Measurements from ENCODE around the gene RXRB. TPM values are rescaled to one million over a fixed set of nuclear protein-coding genes. Genes with fewer than 3 reads are reported as not detected.
A peak's percentile ranks its signal among the peaks of the same experiment; 100 is the strongest.

The RXRB gene
- total and polyA plus RNA-seq, 2 of the 13 experiments (the other 11 are each of a cell fraction or from before 2014, with no cell fraction given): 26.7 to 55.7 TPM

GRCh38 chr6:33200219-33201146 is at the start of gene RXRB, which contains the start of gene SLC39A7 (continued):
- TF ChIP-seq ZNF274 (CRISPR knock-in tag; IDR thresholded peaks at IDR 0.05) (peak; percentile 89), HOXD1 (CRISPR knock-in tag; IDR thresholded peaks at IDR 0.05) (peak; percentile 96), NFE2 (CRISPR knock-in tag; IDR thresholded peaks at IDR 0.05) (no peak; the same call in 1 of the 2 replicates), ZNF776 (CRISPR knock-in tag; IDR thresholded peaks at IDR 0.05) (peak; percentile 73; the same call in 1 of the 2 replicates), NR2F6 (IDR thresholded peaks at IDR 0.05) (no peak; the same call in 1 of the 2 replicates), NR2F6 (CRISPR knock-in tag; IDR thresholded peaks at IDR 0.05) (0 out of 2 replicates have a peak, but pooled peaks have one; percentile 5), E2F2 (CRISPR knock-in tag; IDR thresholded peaks at IDR 0.05; ENCODE audit: borderline replicate concordance) (peak; percentile 83), TBL1XR1 (IDR thresholded peaks at IDR 0.05; ENCODE audit: borderline replicate concordance, low read length, partially characterized antibody) (peak; percentile 36), ZBTB40 (IDR thresholded peaks at IDR 0.05) (no peak), ZBTB40 (CRISPR knock-in tag; IDR thresholded peaks at IDR 0.05) (peak; percentile 90), PAXIP1 (CRISPR knock-in tag; conservative IDR thresholded peaks at IDR 0.05) (peak; percentile 80), SAFB2 (CRISPR knock-in tag; IDR thresholded peaks at IDR 0.05; ENCODE audit: borderline replicate concordance, low read depth) (peak; percentile 18; the same call in 1 of the 2 replicates)
- TF ChIP-seq, protein P1, sequence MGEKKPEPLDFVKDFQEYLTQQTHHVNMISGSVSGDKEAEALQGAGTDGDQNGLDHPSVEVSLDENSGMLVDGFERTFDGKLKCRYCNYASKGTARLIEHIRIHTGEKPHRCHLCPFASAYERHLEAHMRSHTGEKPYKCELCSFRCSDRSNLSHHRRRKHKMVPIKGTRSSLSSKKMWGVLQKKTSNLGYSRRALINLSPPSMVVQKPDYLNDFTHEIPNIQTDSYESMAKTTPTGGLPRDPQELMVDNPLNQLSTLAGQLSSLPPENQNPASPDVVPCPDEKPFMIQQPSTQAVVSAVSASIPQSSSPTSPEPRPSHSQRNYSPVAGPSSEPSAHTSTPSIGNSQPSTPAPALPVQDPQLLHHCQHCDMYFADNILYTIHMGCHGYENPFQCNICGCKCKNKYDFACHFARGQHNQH (CRISPR knock-in tag; IDR thresholded peaks at IDR 0.05): peak; percentile 89
